GM12878 (cell line): ENCODE measurements around the gene ECT2L. TPM values are rescaled to one million over a fixed set of nuclear protein-coding genes. Genes with fewer than 3 reads are reported as not detected.

ENCODE experiments used
- ATAC-seq: fragments of 200-7000 bp; cut with Tn5 transposase; 3 replicates; pipeline ENCODE4 v1.9.1; 2020; ENCODE audit warnings: mild to moderate bottlenecking, moderate library complexity
- BruUV-seq: library from RNA; stranded (reverse); fragments of 400-500 nt; replicated peaks from 2 replicates; lab custom pipeline; 2021; lab: Mats Ljungman, UMichigan
- CTCF ChIA-PET: fragments of 300-600 bp; sonication (Branson Sonifier 250); formaldehyde crosslinking; extraction: SDS; loops from one replicate; lab custom pipeline; 2021; ENCODE audit warnings: inconsistent platforms; lab: Yijun Ruan, JAX
- POLR2A ChIA-PET: fragments of 350-600 bp; formaldehyde crosslinking; extraction: SDS; loops from one replicate; lab custom pipeline; 2021; ENCODE audit warnings: inconsistent platforms; lab: Charles Lee
- RAD21 ChIA-PET: fragments of 300-600 bp; sonication (Branson Sonifier 250); formaldehyde crosslinking; loops from one replicate; lab custom pipeline; 2023; ENCODE audit warnings: antibody characterized with exemption; ENCODE audit not compliant: unreplicated experiment; lab: Charles Lee
- SMC1A ChIA-PET: fragments of 300-600 bp; sonication (Branson Sonifier 250); formaldehyde crosslinking; loops from one replicate; lab custom pipeline; 2023; ENCODE audit not compliant: unreplicated experiment, uncharacterized antibody; lab: Charles Lee
- DNase-seq: peaks from one replicate; pipeline ENCODE4 v3.0.0-alpha.2; 2011; ENCODE audit warnings: low read depth, low spot score
- FAIRE-seq: peaks from 3 replicates; lab custom pipeline; 2011; peaks lifted over from hg19 to GRCh38; lab: Jason Lieb, UNC
- H2AFZ ChIP-seq: 2 replicates; pipeline ENCODE4 v1.6.0; 2011; ENCODE audit warnings: low read depth, low read length, control low read depth; ENCODE audit not compliant: control insufficient read depth
- H3K27ac ChIP-seq: 2 replicates; pipeline ENCODE4 v1.5.1; 2011; ENCODE audit warnings: control low read depth; ENCODE audit not compliant: control insufficient read depth, insufficient read depth
- H3K27me3 ChIP-seq, 2 experiments: replicated peaks in 1 of 2; 2 replicates each; pipeline versions ENCODE4 v1.6.0 to v1.6.1; 2011; ENCODE audit warnings: low read length in 1 of 2; ENCODE audit not compliant: control insufficient read depth in 2 of 2, insufficient read depth in 2 of 2
- H3K36me3 ChIP-seq, 2 experiments: 2 replicates each; pipeline ENCODE4 v1.5.1; 2011; ENCODE audit warnings: low read length in 1 of 2; ENCODE audit not compliant: control insufficient read depth in 2 of 2, insufficient read depth in 2 of 2
- H3K4me1 ChIP-seq: 2 replicates; pipeline ENCODE4 v1.6.1; 2011; ENCODE audit warnings: mild to moderate bottlenecking, low read length, moderate library complexity, mixed read lengths; ENCODE audit not compliant: control insufficient read depth, insufficient read depth
- H3K4me2 ChIP-seq: 2 replicates; pipeline ENCODE4 v1.6.0; 2011; ENCODE audit warnings: control low read depth; ENCODE audit not compliant: control insufficient read depth, insufficient read depth
- H3K4me3 ChIP-seq: fragments of 200-600 bp; sonication (generic); 2 replicates; pipeline ENCODE4 v1.5.1; 2016
- H3K79me2 ChIP-seq: 2 replicates; pipeline ENCODE4 v1.6.0; 2011; ENCODE audit warnings: low read length; ENCODE audit not compliant: control insufficient read depth, insufficient read depth
- H3K9ac ChIP-seq: 2 replicates; pipeline ENCODE4 v1.8.0; 2011; ENCODE audit warnings: low read length, control low read depth, mixed read lengths; ENCODE audit not compliant: control insufficient read depth, insufficient read depth
- H3K9me3 ChIP-seq: replicated peaks from 3 replicates; pipeline ENCODE4 v1.5.1; 2011; ENCODE audit warnings: mild to moderate bottlenecking, low read length; ENCODE audit not compliant: control insufficient read depth, insufficient read depth
- H4K20me1 ChIP-seq: 2 replicates; pipeline ENCODE4 v1.6.0; 2011; ENCODE audit not compliant: control insufficient read depth, insufficient read depth
- ETV6 ChIP-seq, 2 experiments: fragments of 450-650 bp in 1 of 2; IDR thresholded peaks in 1 of 2; conservative IDR thresholded peaks in 1 of 2; 2 replicates each; pipeline ENCODE4 v1.6.1; 2014; ENCODE audit warnings: antibody characterized with exemption in 1 of 2, borderline replicate concordance in 1 of 2, low read depth in 1 of 2, mild to moderate bottlenecking in 1 of 2, moderate library complexity in 1 of 2
- HDGF ChIP-seq: fragments of 450-650 bp; IDR thresholded peaks from 2 replicates; pipeline ENCODE4 v1.6.1; 2016; ENCODE audit warnings: antibody characterized with exemption
- PKNOX1 ChIP-seq: fragments of 450-650 bp; IDR thresholded peaks from 2 replicates; pipeline ENCODE4 v1.6.1; 2016; ENCODE audit warnings: mild to moderate bottlenecking
- RUNX3 ChIP-seq: IDR thresholded peaks from 2 replicates; pipeline ENCODE4 v1.6.1; 2012; ENCODE audit warnings: low read length, inconsistent platforms
- TBL1XR1 ChIP-seq: IDR thresholded peaks from 2 replicates; pipeline ENCODE4 v1.6.1; 2012; ENCODE audit warnings: low read depth, low read length, improper control_type of control experiment
- ZNF687 ChIP-seq: fragments of 450-650 bp; IDR thresholded peaks from 2 replicates; pipeline ENCODE4 v1.6.1; 2017; ENCODE audit warnings: mild to moderate bottlenecking, moderate library complexity
- WGBS: methylation state at CpG from one replicate; pipeline ENCODE4 v1.1.6; 2016; ENCODE audit warnings: low lambda C conversion rate; ENCODE audit not compliant: insufficient replicate concordance, insufficient coverage; ENCODE audit errors: missing lambda C conversion rate; 5-methylcytosine and 5-hydroxymethylcytosine counted together
- in situ Hi-C: fragments of 300-500 bp; cut with MboI; formaldehyde crosslinking; loops from 9 replicates; pipeline ENCODE4 v1.14.3; 2018; ENCODE audit warnings: mixed read lengths
- intact Hi-C: fragments of 100-400 bp; cut with micrococcal nuclease; formaldehyde crosslinking; loops from one replicate; pipeline ENCODE4 v1.14.2; 2022; ENCODE audit not compliant: unreplicated experiment
- polyA plus RNA-seq, 11 experiments: library from polyadenylated mRNA; depleted of rRNA in 4 of 11; unstranded in 6 of 11; stranded (reverse) in 5 of 11; fragments of >200 nt; fragmentation: Nextera tagmentation in 4 of 11; fragmentation: Illumina TruSeq in 1 of 11; extraction: Ambion mirVana in 4 of 11; extraction: Trizol in 1 of 11; gene quantifications; 1 replicate in 1 of 11; 2 replicates in 10 of 11; pipeline versions ENCODE4 v1.2.1 to v1.2.3, GENCODE V29; 2011 to 2016; ENCODE audit warnings: inconsistent platforms in 2 of 11, missing spikeins in 2 of 11, low read depth in 1 of 11
- total RNA-seq, 4 experiments: library from RNA; depleted of rRNA in 3 of 4; stranded (reverse); fragments of >200 nt in 3 of 4; fragmentation: Illumina TruSeq in 1 of 4; extraction: Trizol in 1 of 4; gene quantifications; 2 replicates each; pipeline versions ENCODE4 v1.2.1 to v1.2.3, GENCODE V29; 2013 to 2021
- TF ChIP-seq, protein P1 (sequence below): fragments of 450-650 bp; IDR thresholded peaks from 2 replicates; pipeline ENCODE4 v1.6.1; 2017; ENCODE audit warnings: antibody characterized with exemption, mild to moderate bottlenecking, moderate library complexity
- TF ChIP-seq, protein P2 (sequence below): fragments of 450-650 bp; IDR thresholded peaks from 2 replicates; pipeline ENCODE4 v1.6.1; 2017; ENCODE audit warnings: mild to moderate bottlenecking, low read depth, inconsistent platforms; ENCODE audit not compliant: poor library complexity, severe bottlenecking

Gene ECT2L
- total and polyA plus RNA-seq, 10 of the 15 experiments (the other 5 are each of a cell fraction or from before 2014, with no cell fraction given) = 0.05 to 0.09 TPM; not detected in 8

DNA sequence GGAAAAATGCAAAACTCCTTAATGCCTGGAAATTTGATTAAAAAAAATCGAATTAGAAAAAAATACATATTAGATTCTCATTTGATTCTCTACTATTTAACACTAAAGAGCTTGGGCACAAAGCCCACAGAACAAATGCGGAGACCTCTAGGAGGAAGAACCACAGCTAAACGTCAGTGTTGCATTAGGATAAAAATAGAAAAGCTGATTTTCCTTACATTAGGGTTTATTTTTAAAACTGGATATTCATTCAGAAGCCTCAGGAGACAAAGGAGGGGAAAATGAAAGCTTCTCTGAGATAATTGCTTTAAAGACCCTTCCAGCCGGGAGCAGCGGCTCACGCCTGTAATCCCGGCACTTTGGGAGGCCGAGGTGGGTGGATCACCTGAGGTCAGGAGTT, 77.3 kb downstream of the ECT2L start (continued):
- TF ChIP-seq, protein P1, sequence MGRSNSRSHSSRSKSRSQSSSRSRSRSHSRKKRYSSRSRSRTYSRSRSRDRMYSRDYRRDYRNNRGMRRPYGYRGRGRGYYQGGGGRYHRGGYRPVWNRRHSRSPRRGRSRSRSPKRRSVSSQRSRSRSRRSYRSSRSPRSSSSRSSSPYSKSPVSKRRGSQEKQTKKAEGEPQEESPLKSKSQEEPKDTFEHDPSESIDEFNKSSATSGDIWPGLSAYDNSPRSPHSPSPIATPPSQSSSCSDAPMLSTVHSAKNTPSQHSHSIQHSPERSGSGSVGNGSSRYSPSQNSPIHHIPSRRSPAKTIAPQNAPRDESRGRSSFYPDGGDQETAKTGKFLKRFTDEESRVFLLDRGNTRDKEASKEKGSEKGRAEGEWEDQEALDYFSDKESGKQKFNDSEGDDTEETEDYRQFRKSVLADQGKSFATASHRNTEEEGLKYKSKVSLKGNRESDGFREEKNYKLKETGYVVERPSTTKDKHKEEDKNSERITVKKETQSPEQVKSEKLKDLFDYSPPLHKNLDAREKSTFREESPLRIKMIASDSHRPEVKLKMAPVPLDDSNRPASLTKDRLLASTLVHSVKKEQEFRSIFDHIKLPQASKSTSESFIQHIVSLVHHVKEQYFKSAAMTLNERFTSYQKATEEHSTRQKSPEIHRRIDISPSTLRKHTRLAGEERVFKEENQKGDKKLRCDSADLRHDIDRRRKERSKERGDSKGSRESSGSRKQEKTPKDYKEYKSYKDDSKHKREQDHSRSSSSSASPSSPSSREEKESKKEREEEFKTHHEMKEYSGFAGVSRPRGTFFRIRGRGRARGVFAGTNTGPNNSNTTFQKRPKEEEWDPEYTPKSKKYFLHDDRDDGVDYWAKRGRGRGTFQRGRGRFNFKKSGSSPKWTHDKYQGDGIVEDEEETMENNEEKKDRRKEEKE = no peak
- TF ChIP-seq, protein P2, sequence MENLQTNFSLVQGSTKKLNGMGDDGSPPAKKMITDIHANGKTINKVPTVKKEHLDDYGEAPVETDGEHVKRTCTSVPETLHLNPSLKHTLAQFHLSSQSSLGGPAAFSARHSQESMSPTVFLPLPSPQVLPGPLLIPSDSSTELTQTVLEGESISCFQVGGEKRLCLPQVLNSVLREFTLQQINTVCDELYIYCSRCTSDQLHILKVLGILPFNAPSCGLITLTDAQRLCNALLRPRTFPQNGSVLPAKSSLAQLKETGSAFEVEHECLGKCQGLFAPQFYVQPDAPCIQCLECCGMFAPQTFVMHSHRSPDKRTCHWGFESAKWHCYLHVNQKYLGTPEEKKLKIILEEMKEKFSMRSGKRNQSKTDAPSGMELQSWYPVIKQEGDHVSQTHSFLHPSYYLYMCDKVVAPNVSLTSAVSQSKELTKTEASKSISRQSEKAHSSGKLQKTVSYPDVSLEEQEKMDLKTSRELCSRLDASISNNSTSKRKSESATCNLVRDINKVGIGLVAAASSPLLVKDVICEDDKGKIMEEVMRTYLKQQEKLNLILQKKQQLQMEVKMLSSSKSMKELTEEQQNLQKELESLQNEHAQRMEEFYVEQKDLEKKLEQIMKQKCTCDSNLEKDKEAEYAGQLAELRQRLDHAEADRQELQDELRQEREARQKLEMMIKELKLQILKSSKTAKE = no peak
- TF ChIP-seq HDGF = no peak

DNA sequence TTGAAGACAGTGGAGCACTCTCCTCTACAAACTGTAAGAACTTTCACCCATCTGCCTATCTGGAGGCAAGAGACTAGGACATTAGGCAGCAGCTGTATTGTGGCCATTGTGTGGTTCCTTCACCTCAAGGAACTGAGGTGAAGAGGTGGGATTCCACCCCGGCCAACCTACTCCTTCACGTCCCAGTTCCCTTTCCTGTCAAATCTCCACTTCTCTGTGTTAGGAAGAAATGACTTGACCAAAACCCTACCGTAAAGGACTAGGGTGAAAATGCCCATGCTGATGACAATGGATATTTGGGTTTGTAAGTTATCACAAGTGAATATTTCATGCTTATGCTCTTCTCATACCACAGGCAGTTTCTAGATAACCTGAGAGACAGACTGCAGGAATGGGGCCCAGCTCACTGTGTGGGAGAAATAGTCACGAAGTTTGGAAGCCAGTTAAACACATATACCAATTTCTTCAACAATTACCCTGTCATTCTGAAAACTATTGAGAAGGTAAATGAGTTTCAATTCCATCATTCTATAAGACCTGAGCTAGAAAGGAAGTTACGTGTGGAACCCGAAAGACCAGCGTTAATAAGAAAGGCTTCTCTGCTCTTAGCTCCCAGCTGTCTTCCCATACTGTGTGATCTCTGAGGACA, 86.6 kb downstream of the ECT2L start:
- Histone ChIP-seq H3K79me2 (no peaks in the 10 kb centered on the region), H3K9me3 (no peaks in the 10 kb centered on the region), H3K4me1 (peaks cover 22% of the 10 kb centered on the region), H3K36me3 (no peaks in the 10 kb centered on the region), H2AFZ (peak overlapping the region; percentile 83), H3K4me3 (peak overlapping the region; percentile 36; the same call in 1 of the 2 replicates), H3K4me2 (peak overlapping the region; percentile 79), H3K27ac (peak overlapping the region; percentile 95), H4K20me1 (no peaks in the 10 kb centered on the region), H3K9ac (peak overlapping the region; percentile 59), H3K27me3 (no peaks in the 10 kb centered on the region)
- BruUV-seq = no TSS peak
- ChIA-PET CTCF (interaction anchor here (0.6 to 2.3 kb wide), 15 partner anchors 9 to 482 kb away, joined by 3 to 11 read pairs (median 3); no protein-coding TSS in a partner anchor), RAD21 (interaction anchor here (0.8 to 3.0 kb wide), 14 partner anchors 8 to 104 kb away, joined by 3 to 27 read pairs (median 4); no protein-coding TSS in a partner anchor), POLR2A (interaction anchor here (1.0 to 2.1 kb wide), 8 partner anchors 9 to 107 kb away, joined by 3 to 8 read pairs (median 4); no protein-coding TSS in a partner anchor), SMC1A (interaction anchor here (0.7 to 6.0 kb wide), 17 partner anchors 9 to 421 kb away, joined by 3 to 68 read pairs (median 5); partner anchors contain the start of gene REPS1)
- in situ Hi-C loops = no loop called here
- peak; percentile 91 for ATAC-seq
- 0% methylated on average over 7 of the region's 7 CpGs for WGBS
- FAIRE-seq = peak; percentile 89
- peak; percentile 74 for DNase-seq
- intact Hi-C loops = loop anchor here (1.0 to 2.0 kb wide), 4 partner anchors 12 to 104 kb away; no protein-coding TSS in a partner anchor
- TF ChIP-seq ZNF687 = peak; percentile 60; the same call in 1 of the 2 replicates
- TF ChIP-seq ETV6 (conservative IDR thresholded peaks at IDR 0.05 in 1 of 2, IDR thresholded peaks at IDR 0.05 in 1 of 2; ENCODE audit: borderline replicate concordance in 1 of 2, low read depth in 1 of 2) = peak in 1 of 2 experiments; percentile 75; a peak in 1 of 4 replicates
- no peak; the same call in 1 of the 2 replicates for TF ChIP-seq TBL1XR1
- peak; percentile 74 for TF ChIP-seq PKNOX1
- TF ChIP-seq RUNX3 = peak; percentile 85
